ENCODE measurements around the gene TFAP2A.

DNA sequence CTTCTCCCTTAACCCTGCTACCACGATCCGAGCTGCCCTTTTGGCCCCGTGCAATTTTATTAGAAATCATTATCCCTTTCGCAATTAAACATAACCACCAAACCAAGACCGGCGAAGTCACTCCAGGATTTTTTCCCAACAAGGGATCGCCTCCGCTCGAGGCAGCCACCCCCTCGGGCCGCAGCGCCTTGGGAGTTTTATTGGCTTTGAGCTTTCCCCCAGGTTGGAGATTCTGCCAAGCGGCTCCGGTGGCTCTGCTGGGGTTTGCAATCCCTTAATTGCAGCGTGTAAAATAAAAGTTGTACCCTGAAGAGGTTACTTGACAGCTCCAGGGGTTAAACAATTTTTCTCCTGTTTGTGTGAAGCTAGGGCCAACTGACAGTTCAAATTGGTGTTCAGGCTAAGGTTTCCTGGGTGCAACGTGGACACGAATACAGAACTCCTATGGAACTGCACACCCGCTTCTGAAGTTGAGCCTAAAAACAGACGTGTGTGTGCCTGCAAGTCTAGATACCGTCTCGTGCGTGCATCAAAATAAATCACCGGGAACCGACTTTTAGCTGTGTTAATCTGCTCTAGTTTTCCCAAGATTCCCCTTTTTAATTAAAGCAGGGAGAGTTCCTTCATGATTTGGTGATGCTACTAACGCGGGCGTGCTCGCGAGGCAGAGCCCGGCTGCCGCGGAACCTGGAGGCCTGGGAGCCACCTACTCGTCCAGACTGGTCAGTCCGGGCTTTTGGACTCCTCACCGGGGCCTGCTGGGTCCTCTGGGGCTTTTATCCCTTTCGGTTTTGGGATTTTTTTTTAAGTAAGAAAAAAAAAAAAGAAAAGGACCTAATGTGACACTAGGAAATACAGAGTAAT, 975 bp upstream of the TFAP2A start:
- TF ChIP-seq CEBPB (IDR thresholded peaks at IDR 0.05) (no peak), SMC3 (IDR thresholded peaks at IDR 0.05) (no peak), CBX2 (IDR thresholded peaks at IDR 0.05; ENCODE audit: borderline replicate concordance, low read depth) (no peak), RAD21 (conservative IDR thresholded peaks at IDR 0.05 in 1 of 2, IDR thresholded peaks at IDR 0.05 in 1 of 2) (no peak), MYC (IDR thresholded peaks at IDR 0.05; ENCODE audit: borderline replicate concordance, low read length) (no peak), MAZ (IDR thresholded peaks at IDR 0.05; ENCODE audit: borderline replicate concordance, low read depth, low read length) (no peak), JUN (IDR thresholded peaks at IDR 0.05) (no peak), NFE2L2 (conservative IDR thresholded peaks at IDR 0.05; ENCODE audit: low read length) (no peak), FOXS1 (CRISPR knock-in tag; IDR thresholded peaks at IDR 0.05) (no peak), GATA3 (IDR thresholded peaks at IDR 0.05; ENCODE audit: borderline replicate concordance) (no peak), POLR2A (IDR thresholded peaks at IDR 0.05; ENCODE audit: low read length) (no peak)
- TF ChIP-seq, protein P1, sequence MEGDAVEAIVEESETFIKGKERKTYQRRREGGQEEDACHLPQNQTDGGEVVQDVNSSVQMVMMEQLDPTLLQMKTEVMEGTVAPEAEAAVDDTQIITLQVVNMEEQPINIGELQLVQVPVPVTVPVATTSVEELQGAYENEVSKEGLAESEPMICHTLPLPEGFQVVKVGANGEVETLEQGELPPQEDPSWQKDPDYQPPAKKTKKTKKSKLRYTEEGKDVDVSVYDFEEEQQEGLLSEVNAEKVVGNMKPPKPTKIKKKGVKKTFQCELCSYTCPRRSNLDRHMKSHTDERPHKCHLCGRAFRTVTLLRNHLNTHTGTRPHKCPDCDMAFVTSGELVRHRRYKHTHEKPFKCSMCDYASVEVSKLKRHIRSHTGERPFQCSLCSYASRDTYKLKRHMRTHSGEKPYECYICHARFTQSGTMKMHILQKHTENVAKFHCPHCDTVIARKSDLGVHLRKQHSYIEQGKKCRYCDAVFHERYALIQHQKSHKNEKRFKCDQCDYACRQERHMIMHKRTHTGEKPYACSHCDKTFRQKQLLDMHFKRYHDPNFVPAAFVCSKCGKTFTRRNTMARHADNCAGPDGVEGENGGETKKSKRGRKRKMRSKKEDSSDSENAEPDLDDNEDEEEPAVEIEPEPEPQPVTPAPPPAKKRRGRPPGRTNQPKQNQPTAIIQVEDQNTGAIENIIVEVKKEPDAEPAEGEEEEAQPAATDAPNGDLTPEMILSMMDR (IDR thresholded peaks at IDR 0.05), result no peak
- TF ChIP-seq, protein P2, sequence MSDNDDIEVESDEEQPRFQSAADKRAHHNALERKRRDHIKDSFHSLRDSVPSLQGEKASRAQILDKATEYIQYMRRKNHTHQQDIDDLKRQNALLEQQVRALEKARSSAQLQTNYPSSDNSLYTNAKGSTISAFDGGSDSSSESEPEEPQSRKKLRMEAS (IDR thresholded peaks at IDR 0.05), result no peak
- TF ChIP-seq, protein P3, sequence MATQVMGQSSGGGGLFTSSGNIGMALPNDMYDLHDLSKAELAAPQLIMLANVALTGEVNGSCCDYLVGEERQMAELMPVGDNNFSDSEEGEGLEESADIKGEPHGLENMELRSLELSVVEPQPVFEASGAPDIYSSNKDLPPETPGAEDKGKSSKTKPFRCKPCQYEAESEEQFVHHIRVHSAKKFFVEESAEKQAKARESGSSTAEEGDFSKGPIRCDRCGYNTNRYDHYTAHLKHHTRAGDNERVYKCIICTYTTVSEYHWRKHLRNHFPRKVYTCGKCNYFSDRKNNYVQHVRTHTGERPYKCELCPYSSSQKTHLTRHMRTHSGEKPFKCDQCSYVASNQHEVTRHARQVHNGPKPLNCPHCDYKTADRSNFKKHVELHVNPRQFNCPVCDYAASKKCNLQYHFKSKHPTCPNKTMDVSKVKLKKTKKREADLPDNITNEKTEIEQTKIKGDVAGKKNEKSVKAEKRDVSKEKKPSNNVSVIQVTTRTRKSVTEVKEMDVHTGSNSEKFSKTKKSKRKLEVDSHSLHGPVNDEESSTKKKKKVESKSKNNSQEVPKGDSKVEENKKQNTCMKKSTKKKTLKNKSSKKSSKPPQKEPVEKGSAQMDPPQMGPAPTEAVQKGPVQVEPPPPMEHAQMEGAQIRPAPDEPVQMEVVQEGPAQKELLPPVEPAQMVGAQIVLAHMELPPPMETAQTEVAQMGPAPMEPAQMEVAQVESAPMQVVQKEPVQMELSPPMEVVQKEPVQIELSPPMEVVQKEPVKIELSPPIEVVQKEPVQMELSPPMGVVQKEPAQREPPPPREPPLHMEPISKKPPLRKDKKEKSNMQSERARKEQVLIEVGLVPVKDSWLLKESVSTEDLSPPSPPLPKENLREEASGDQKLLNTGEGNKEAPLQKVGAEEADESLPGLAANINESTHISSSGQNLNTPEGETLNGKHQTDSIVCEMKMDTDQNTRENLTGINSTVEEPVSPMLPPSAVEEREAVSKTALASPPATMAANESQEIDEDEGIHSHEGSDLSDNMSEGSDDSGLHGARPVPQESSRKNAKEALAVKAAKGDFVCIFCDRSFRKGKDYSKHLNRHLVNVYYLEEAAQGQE (IDR thresholded peaks at IDR 0.05), result no peak
